Fibroblast of lung (primary cell): Measurements from ENCODE around the gene PSEN1.

Experiments
- EZH2 ChIP-seq: IDR thresholded peaks from 2 replicates; pipeline ENCODE4 v1.5.1; 2012; ENCODE audit warnings: low read length, control low read depth, mild to moderate bottlenecking; ENCODE audit errors: missing control alignments
- TF ChIP-seq, protein P1 (sequence below), 2 donors: IDR thresholded peaks in 1 of 2; conservative IDR thresholded peaks in 1 of 2; 1 replicate in 1 of 2; 2 replicates in 1 of 2; pipeline ENCODE4 v1.5.1; 2011 to 2012; ENCODE audit warnings: low read length in 2 of 2, control low read depth in 1 of 2, inconsistent platforms in 1 of 2, low read depth in 1 of 2, mild to moderate bottlenecking in 1 of 2

DNA sequence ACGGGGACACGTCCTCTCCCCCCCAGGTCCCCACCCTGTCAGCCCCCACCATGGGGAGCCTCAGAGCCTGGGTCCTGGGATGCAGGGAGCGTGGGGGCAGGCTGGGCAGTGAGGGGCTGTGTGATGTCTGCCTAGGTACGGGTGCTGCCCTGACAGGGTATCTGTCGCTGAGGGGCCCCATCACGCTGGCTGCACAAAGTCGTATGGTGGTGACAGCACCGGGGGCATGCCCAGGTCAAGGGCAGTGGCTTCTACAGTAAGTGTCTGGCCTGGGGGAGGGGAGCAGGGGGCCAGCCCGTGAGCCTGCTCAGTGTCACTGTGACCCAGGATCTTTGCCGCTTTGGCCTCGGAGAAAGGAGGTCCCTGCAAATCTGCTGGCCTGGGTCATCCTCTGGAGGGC is 124.3 kb downstream of the PSEN1 start:
- TF ChIP-seq EZH2, result no peak
- TF ChIP-seq, protein P1, sequence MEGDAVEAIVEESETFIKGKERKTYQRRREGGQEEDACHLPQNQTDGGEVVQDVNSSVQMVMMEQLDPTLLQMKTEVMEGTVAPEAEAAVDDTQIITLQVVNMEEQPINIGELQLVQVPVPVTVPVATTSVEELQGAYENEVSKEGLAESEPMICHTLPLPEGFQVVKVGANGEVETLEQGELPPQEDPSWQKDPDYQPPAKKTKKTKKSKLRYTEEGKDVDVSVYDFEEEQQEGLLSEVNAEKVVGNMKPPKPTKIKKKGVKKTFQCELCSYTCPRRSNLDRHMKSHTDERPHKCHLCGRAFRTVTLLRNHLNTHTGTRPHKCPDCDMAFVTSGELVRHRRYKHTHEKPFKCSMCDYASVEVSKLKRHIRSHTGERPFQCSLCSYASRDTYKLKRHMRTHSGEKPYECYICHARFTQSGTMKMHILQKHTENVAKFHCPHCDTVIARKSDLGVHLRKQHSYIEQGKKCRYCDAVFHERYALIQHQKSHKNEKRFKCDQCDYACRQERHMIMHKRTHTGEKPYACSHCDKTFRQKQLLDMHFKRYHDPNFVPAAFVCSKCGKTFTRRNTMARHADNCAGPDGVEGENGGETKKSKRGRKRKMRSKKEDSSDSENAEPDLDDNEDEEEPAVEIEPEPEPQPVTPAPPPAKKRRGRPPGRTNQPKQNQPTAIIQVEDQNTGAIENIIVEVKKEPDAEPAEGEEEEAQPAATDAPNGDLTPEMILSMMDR (conservative IDR thresholded peaks at IDR 0.05 in 1 of 2, IDR thresholded peaks at IDR 0.05 in 1 of 2; ENCODE audit: low read depth in 1 of 2, low read length in 2 of 2), result no peak
